ENCODE results near the gene PIEZO1.

PIEZO1 gene

GRCh38 chr16:88817785-88818574 is 33.0 kb upstream of the PIEZO1 start:
- no peak for DNase-seq (ENCODE audit: low read depth in 2 of 2)

DNA sequence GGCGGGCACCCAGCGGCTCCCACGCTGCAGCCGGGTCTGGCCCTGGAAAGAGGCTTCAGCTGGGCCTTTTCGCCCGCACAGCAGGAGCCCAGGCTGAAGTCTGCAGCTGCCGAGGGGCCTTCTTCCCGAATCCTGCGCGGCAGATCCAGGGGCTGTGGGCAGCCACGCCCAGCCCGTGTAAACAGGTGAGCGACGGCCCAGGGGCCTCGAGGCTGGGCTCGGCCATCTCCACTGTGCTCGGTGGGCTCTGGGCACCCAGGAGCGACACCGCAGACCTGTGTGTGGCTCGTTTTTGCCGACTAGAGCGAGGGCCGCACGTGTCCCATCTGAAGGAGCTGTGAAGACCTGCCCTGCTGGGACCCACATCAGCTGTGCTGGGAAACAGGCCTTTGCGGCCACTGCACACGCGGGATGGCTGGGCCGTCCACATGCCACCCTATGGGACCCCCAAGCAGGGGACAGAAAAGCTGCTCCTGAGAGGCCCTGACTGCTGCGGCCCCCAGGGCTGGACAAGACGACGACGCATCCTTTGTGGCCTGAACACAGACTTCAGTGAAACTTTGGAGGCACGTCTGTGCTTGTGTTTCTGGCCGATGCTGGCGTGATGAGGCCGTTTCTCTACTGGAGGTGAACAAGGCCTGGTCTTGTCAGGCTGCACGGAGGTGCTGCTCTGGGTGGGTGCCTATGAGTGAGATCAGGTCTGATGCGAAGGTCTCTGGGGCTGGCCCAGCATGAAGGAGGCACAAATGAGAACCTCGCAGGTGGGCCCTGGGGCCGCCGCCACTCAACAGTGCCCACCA is 31.9 kb upstream of the PIEZO1 start:
- no peak for DNase-seq (ENCODE audit: low read depth in 2 of 2)

DNA sequence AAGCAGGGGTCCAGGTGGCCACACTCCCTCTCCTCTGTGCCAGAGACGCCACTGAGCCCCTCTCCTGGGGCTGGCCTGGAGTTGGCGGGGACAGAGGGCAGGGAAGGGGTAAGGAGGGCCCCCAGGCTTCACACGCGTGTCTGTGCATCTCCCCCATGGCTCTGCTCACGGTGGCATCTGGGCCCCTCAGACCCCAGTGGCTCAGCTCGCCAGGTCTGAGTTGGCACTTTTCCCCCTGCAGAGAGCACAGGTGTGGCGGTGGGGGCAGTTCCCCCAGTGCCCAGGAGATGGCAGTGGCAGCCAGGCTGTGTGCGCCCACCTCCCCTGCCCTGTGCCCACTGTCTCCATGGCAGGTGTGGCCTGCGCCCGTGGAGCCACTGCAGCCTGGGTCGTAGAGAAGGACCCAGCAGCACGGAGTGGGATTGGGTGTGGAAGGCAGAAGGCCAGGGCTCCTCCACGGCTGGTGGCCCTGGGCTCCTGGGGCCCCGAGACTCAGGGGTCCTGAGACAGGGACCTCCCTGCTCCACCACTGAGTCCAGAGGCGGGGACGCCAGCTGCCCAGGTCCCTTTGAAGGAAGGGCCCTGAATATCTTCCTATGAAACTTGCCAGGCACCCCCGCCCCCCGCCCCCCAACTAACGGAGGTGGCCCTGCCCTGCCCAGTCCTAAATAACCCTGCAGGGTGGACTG is 31.0 kb upstream of the PIEZO1 start:
- DNase-seq (ENCODE audit: low read depth in 2 of 2), result no peak

DNA sequence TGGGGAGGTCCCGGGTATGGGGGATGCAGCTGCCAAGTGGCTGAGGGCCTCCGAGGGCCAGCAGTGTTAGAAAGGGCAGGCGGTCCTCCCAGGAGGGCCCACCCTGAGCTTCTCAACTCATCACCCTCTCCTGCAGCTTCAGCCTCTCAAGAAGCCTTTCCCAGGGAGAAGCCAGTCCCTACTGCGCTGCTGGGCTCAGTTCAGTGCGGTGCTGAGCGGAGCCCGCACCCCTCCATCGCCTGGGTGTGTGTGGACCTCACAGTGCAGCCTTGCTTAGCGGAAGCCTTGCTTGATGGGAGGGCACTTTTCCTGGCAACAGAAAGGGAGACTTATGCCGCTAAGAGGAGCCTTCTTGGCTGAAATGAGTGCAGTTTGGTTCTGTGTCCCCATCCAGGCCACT is 30.2 kb upstream of the PIEZO1 start:
- DNase-seq (ENCODE audit: low read depth in 2 of 2), result no peak

GRCh38 chr16:88814144-88814502 is 29.1 kb upstream of the PIEZO1 start:
- DNase-seq (ENCODE audit: low read depth in 2 of 2), result no peak

DNA sequence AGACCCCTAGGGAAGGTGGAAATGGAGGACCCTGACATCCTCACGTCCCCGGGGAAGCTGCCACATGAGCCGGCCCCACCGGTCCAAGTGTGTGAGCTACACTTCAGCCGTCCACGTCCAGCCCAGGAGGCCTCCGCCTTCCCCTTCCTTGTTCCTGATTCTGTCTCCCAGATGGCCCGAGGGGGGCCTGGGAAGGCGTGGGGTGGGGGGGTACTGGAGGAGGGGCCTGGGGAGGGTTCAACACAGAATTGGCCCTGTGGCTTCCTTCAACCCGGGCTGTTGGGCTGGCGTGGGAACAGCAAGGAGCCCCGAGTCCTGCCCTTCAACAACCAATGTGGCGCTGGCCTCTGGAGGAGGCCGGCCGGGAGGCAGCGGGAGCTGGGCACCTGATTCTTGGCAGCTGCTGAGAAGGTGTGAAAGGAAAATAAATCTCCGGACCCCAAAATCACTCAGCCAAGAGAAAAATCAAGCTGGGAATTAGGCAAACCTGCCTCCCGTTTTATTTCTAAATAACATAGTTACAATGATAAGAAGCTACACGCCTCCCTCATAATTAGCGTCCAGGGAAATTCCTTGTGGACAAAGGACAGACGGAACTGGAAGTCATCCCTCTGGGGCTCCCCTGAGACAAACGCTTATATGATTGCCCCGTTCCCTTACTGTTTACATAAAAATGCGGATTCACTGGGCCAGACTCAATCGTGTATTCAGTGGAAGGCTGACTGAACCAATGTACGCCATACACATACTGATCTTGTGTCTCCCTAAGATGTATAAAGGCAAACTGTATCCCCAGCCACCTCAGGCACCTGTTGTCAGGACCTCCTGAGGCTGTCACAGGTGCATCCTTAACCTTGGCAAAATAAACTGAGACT is 28.5 kb upstream of the PIEZO1 start:
- no peak for DNase-seq (ENCODE audit: low read depth in 2 of 2)

DNA sequence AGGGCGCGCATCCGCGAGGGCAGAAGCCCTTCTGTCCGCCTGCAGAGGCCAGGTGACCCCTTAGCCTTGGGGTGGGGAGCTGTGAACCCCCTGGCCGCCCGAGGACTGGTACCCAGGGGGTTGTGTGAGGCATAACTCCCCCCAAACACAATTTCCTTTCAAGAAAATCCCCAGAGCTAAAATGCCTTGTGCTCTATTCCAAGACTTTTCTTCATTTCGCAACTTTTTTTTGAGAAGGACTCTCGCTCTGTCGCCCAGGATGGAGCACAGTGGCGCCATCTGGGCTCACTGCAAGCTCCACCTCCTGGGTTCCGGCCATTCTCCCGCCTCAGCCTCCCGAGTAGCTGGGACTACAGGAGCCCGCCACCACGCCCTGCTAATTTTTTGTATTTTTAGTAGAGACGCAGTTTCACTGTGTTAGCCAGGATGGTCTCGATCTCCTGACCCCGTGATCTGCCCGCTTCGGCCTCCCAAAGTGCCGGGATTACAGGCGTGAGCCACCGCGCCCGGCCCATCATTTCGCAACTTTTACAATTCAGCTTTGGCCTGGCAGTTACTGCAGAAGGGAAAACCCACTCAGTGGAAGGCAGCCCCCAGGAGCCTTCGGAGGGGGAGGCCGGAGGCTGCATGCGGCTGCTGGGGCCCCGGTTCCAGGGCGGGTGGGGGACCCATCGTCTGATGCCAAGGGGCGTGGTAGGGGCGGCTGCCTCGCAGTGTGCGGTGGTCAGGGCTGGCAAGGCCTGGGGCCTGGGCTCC is 27.7 kb upstream of the PIEZO1 start:
- DNase-seq (ENCODE audit: low read depth in 2 of 2), result no peak

DNA sequence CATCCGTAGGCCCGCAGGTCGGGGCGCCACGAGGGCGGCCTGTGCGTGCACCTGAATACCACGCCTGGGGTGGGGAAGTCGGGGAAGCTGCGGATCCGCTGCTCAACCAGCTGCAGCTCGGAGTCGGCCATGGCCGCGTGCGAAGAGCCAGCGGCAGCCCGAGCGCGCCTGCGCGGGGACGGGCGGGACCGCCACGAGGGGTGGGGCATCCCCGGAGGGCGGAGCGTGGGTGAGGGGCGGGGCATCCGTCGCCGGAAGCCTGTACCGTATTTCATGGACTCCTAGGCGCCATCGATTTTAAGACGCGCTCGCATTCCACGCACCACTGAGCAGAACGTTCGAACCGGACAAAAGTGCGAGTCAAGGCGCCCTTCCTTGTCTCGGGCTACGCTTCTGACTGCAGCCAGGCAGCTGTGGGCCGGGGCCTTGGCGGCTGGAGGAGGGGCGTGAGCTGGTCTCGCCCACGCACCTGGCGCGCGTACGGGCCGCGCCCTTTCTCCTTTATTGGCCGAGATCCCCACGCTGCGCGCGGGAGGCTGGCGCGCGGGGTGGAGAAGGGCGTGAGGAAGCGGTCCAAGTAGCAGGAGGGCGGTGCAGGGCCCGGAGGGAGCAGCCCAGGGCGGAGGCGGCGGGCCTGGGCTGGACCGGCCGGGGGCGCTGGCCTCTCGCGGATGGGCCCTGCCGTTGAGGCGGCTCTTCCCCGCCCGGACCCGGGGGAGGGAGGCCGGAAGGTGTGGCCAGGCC is 26.9 kb upstream of the PIEZO1 start, which contains the start of gene APRT:
APRT (minus strand) TSS at position 160 of the 744 bp plus-strand sequence; CDS start at position 131, 29 bp downstream.
- DNase-seq (ENCODE audit: low read depth in 2 of 2), result peak; percentile 94 to 99

DNA sequence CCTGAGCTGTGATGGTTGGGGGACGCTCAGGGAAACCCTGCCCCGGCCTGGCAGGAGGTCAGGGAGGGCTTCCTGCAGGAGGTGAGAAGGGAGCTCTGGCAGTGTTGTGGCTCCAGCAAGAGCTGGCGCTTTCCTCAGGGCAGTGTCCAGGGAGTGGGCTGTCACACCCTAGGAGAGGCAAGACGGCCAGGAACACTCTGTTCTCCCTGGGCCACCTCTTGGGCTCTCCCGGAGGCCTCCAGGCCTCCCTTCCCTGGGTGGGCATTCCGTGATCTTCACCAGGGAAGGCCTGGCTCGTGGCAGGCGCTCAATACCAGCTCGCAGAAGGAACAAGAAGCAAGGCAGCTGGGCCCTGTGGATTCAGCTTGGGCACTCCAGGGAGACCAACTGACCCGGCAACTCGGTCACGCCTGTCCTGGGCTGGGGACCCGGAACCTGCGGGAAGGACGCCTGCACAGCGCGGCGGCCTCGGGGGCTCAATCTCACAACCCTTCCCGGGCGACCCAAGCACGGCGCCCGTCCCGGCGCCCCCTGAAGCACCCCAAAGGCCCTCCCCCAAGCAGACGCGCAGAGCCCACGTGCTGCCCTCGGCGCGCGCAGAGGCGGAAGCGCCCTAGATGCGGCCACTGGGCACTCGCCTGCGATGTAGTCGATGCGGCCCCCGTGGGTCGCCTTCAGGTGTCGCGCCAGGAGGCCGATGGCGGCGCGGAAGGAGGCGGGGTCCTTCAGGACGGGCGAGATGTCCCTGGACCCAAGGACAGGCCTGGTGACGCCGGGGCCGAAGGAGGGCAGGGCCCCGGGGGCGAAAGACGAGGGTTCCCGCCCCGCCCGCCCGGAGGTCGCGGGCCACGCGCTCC is 26.1 kb upstream of the PIEZO1 start:
- DNase-seq (ENCODE audit: low read depth in 2 of 2), result no peak

DNA sequence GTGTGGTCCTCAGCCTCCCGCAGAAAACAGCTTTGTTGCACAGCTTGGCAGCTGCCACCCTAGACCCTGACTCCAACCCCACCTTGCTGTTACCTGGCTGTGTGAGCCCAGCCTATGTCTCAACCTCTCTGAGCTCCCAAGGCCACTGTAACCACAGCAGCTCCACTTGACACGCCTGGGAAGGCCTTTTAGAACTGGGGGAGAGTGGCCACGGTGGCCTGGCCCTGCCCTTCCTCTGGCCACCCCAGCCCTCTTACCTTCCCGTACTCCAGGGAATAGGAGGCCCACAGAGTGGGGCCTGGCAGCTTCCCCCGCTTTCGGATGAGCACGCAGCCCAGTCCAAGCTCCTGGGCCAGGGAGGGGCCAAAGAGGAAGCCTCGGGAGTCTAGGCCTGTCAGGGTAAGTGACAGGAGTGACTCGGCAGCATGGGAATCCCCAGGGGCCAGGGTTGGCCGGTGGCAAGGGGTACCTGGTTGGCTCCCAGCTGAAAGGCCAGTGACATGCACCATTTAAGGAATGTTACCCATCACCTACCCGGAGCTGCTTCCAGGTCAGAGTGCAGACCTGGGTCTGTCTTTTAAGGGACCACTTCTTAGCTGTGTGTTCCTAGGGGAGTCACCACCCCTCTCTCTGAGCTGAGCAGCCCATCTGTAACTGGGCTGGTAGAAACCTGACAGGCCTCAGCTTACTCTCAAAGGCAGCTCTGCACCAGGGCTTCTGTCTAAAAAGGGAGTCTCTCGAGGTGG is 25.3 kb upstream of the PIEZO1 start:
- no peak for DNase-seq (ENCODE audit: low read depth in 2 of 2)

DNA sequence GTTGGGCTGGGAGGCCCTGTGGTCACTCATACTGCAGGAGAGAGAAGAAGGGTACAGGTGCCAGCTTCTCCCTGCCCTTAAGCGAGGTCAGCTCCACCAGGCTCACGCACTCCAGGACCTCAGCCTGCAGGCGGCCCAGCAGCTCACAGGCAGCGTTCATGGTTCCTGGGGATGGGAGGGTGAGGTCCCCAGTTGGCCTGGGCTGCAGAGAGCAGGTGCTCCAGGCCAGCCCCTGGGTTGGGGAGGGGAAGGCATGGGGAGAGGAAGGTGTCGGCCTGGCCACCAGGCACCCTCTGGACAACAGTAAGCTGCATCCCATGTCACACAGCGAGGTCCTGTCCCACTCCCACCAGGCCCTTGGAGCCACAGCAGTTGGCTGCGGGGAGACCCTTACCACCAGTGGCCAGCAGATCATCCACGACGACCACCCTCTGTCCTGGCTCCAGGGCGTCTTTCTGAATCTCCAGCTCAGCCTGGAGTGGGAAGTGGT is 24.7 kb upstream of the PIEZO1 start:
- DNase-seq (ENCODE audit: low read depth in 2 of 2), result no peak

DNA sequence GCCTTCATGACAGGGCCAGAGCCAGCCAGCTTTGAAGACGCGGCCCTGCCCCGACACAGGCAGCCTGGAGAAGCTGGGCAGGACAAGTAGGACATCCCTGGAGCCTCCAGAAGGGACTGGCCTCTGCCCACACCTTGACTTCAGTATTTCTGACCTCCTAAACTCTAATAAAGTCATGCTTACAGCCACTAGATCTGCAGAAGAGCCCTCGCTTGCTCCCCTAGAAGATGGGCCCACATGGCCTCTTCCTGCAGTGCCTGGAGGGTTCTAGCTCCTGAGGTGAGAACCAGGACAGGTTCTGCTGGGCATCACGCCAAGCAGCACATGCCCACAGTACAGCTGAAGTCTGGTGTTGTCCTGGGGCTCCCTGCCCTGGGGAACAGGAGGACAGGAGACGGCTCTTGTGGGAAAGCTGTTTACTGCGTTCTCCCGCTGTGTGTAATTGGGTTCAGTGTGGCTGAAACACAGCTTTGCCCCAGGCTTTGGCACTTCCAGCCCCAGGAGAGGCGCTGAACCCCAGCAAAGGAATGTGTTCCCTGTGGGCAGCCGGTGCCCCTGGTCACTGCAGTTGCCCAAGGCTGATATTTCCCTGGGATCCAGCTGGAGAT is 24.2 kb upstream of the PIEZO1 start:
- no peak for DNase-seq (ENCODE audit: low read depth in 2 of 2)

DNA sequence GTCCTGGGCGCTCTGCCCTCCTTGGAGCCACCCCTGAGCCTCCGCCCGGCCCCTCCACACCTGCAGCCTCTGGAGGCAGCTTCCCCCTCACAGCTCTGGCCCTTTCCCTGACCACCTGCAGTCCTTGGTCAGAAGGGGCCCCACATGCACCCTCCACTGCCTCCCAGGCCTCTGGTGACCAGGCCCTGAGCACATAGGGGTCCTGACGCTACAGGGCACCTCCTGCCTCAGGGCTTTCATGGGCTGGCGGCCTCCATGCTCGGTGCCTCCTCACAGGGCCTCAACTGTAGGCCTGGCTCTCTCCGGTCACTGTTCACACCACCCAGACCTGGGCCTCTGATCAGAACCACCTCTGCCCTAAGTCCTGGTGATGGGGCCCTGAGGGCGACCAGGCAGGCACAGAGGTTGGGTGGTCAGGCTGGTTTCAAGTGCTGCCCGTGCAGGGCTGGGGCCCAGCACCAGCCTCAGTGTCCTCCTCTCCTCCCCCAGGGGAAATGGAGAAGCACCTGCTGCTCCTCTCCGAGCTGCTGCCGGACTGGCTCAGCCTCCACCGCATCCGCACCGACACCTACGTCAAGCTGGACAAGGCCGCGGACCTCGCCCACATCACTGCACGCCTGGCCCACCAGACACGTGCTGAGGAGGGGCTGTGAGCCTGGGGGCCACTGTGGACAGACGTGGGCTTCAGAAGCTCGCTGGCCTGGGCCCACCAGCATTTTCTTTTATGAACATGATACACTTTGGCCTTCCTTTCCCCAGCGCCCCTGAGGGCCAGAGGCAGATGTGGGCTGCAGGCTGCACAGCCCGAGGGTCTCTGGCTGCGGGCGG is 22.8 kb upstream of the PIEZO1 start:
- no peak for DNase-seq (ENCODE audit: low read depth in 2 of 2)

GRCh38 chr16:88807142-88807625 is 22.2 kb upstream of the PIEZO1 start:
- no peak for DNase-seq (ENCODE audit: low read depth in 2 of 2)

DNA sequence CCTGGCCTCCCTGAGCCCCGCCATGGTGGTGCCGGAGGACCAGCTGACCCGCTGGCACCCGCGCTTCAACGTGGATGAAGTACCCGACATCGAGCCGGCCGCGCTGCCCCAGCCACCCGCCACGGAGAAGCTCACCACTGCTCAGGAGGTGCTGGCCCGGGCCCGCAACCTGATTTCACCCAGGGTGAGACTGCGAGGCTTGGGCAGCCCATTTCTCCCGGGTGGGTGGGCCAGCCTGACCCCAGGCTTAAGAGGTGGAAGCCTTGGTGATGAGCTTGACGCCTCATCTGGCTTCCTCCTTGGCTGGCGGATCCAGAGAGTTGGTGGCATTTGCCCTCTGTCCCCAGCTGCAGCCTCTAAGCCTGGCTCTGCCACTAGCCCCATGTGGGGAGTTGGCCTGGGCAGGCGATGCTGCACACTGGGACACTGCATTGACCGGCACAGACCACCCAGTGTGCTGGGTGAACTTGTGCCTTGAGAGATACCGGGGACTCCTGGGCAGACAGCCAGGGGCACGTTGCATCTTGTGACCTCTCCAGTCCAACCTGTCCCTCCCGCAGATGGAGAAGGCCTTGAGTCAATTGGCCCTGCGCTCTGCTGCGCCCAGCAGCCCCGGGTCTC is 21.6 kb upstream of the PIEZO1 start:
- DNase-seq (ENCODE audit: low read depth in 2 of 2), result no peak

GRCh38 chr16:88805887-88806393 is 20.9 kb upstream of the PIEZO1 start:
- no peak for DNase-seq (ENCODE audit: low read depth in 2 of 2)

All from stimulated activated CD4-positive, alpha-beta T cell treated with anti-CD3 and anti-CD28 coated beads, Interleukin-4, amount 100 ng/mL, for 48 hours (primary cell).